Neural cell (in vitro differentiated cells): ENCODE data around the gene SEPTIN6. TPM values are rescaled to one million over a fixed set of nuclear protein-coding genes. Genes with fewer than 3 reads are reported as not detected.

Experiments used
- H2AFZ ChIP-seq: fragments of 200-600, 300-800 bp; sonication (generic), shearing (Covaris generic); 2 replicates; pipeline ENCODE4 v1.6.0; 2014; ENCODE audit warnings: low read depth, mild to moderate bottlenecking, antibody characterized with exemption, low read length, moderate library complexity
- H3F3A ChIP-seq: fragments of 200-600 bp; shearing (Covaris generic); 2 replicates; pipeline ENCODE4 v1.6.1; 2016; ENCODE audit warnings: mild to moderate bottlenecking, moderate library complexity, mixed read lengths, antibody characterized with exemption, low read length; ENCODE audit not compliant: insufficient read depth, poor library complexity, severe bottlenecking
- H3K27ac ChIP-seq: fragments of 200-600, 300-800 bp; sonication (generic), shearing (Covaris generic); 2 replicates; pipeline ENCODE4 v1.5.1; 2014; ENCODE audit warnings: mild to moderate bottlenecking, low read length, moderate library complexity
- H3K27me3 ChIP-seq: fragments of 300-800, 200-600 bp; sonication (generic), shearing (Covaris generic); 2 replicates; pipeline ENCODE4 v1.6.0; 2014; ENCODE audit warnings: mild to moderate bottlenecking, low read depth, low read length, moderate library complexity; ENCODE audit not compliant: insufficient read depth
- H3K36me3 ChIP-seq: fragments of 300-800, 200-600 bp; sonication (generic), shearing (Covaris generic); 2 replicates; pipeline ENCODE4 v1.5.1; 2014; ENCODE audit warnings: mild to moderate bottlenecking, antibody characterized with exemption, low read length, moderate library complexity; ENCODE audit not compliant: insufficient read depth
- H3K4me2 ChIP-seq: fragments of 300-800, 200-600 bp; sonication (generic), shearing (Covaris generic); 2 replicates; pipeline ENCODE4 v1.6.0; 2014; ENCODE audit warnings: mild to moderate bottlenecking, low read length
- H3K4me3 ChIP-seq: fragments of 300-800, 200-600 bp; sonication (generic), shearing (Covaris generic); 2 replicates; pipeline ENCODE4 v1.5.1; 2014; ENCODE audit warnings: mild to moderate bottlenecking, low read length, moderate library complexity
- H3K79me2 ChIP-seq: fragments of 200-600 bp; shearing (Covaris generic); replicated peaks from 2 replicates; pipeline ENCODE4 v1.6.0; 2014; ENCODE audit warnings: mild to moderate bottlenecking, low read length, moderate library complexity; ENCODE audit not compliant: insufficient read depth
- H3K9ac ChIP-seq: fragments of 300-800, 200-600 bp; sonication (generic), shearing (Covaris generic); 2 replicates; pipeline ENCODE4 v1.6.1; 2016; ENCODE audit warnings: mild to moderate bottlenecking, low read length, mixed read lengths
- H3K9me2 ChIP-seq: fragments of 200-600 bp; shearing (Covaris generic); 2 replicates; pipeline ENCODE4 v1.6.1; 2016; ENCODE audit warnings: mild to moderate bottlenecking, low read length, mixed read lengths; ENCODE audit not compliant: insufficient read depth
- H3K9me3 ChIP-seq: fragments of 200-600, 300-800 bp; sonication (generic), shearing (Covaris generic); 2 replicates; pipeline ENCODE4 v1.6.1; 2016; ENCODE audit warnings: mild to moderate bottlenecking, mixed run types, low read length, moderate library complexity, mixed read lengths
- H4K20me1 ChIP-seq: fragments of 200-600 bp; shearing (Covaris generic); 2 replicates; pipeline ENCODE4 v1.6.1; 2016; ENCODE audit warnings: mild to moderate bottlenecking, mixed run types; ENCODE audit not compliant: insufficient read depth
- EP300 ChIP-seq: fragments of 450-650 bp; conservative IDR thresholded peaks from 2 replicates; pipeline ENCODE4 v1.6.1; 2014; ENCODE audit warnings: antibody characterized with exemption, mild to moderate bottlenecking, moderate library complexity; ENCODE audit not compliant: poor library complexity, severe bottlenecking
- EZH2 ChIP-seq: fragments of 200-600, 300-800 bp; shearing (Covaris generic), sonication (generic); IDR thresholded peaks from 2 replicates; pipeline ENCODE4 v1.6.1; 2014; ENCODE audit warnings: antibody characterized with exemption, low read length, borderline replicate concordance, mild to moderate bottlenecking; ENCODE audit not compliant: insufficient read depth, poor library complexity, severe bottlenecking
- MXI1 ChIP-seq: fragments of 450-650 bp; conservative IDR thresholded peaks from 2 replicates; pipeline ENCODE4 v1.6.1; 2014; ENCODE audit warnings: antibody characterized with exemption, mild to moderate bottlenecking; ENCODE audit not compliant: poor library complexity, severe bottlenecking
- POLR2AphosphoS5 ChIP-seq: IDR thresholded peaks from 2 replicates; pipeline ENCODE4 v1.6.1; 2012
- RAD21 ChIP-seq: fragments of 450-650 bp; conservative IDR thresholded peaks from 2 replicates; pipeline ENCODE4 v1.6.1; 2014; ENCODE audit warnings: antibody characterized with exemption, mild to moderate bottlenecking, moderate library complexity
- SMC3 ChIP-seq: fragments of 450-650 bp; conservative IDR thresholded peaks from 2 replicates; pipeline ENCODE4 v1.6.1; 2014; ENCODE audit warnings: antibody characterized with exemption, mild to moderate bottlenecking, moderate library complexity; ENCODE audit not compliant: poor library complexity
- TAF1 ChIP-seq: IDR thresholded peaks from 2 replicates; pipeline ENCODE4 v1.6.1; 2012; ENCODE audit warnings: low read depth
- polyA plus RNA-seq: library from polyadenylated mRNA; depleted of rRNA; stranded (reverse); fragments of >200 nt; gene quantifications from 2 replicates; pipeline ENCODE4 v1.2.3, GENCODE V29; 2014
- TF ChIP-seq, protein P1 (sequence below): IDR thresholded peaks from 2 replicates; pipeline ENCODE4 v1.6.1; 2012; ENCODE audit warnings: borderline replicate concordance
- TF ChIP-seq, protein P2 (sequence below): fragments of 450-650 bp; IDR thresholded peaks from 2 replicates; pipeline ENCODE4 v1.5.1; 2014; ENCODE audit warnings: antibody characterized with exemption, mild to moderate bottlenecking, moderate library complexity; ENCODE audit not compliant: poor library complexity, severe bottlenecking

SEPTIN6 gene
- polyA plus RNA-seq, 1 donor from 2014 or later = 155 TPM

DNA sequence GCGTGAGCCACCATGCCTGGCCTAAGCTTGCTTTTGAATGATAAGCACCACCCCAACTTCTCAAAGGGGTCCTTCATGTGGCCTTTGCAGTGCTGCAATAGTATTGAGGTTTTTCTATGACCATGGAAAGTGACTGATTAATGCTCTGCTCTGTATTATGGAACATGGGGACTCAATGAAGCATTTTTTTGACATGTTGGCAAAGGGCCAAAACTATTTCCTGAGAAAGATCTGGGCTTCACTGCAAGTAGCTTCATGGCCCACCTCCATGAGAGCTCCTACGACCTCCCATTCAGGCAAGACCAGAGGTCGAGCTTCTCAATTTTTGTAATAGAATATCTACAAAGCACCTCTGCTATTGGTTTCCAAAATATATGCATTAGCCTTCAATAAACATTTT lies 16.7 kb upstream of the SEPTIN6 start:
- no peaks in the 10 kb centered on the region for H3K9me3 ChIP-seq
- H4K20me1 ChIP-seq = no peaks in the 10 kb centered on the region
- H3K27me3 ChIP-seq = no peaks in the 10 kb centered on the region
- no peaks in the 10 kb centered on the region for H3F3A ChIP-seq
- no peak overlapping the region for H3K4me3 ChIP-seq
- no peak overlapping the region for H3K9ac ChIP-seq
- H3K27ac ChIP-seq = no peak overlapping the region
- no peaks in the 10 kb centered on the region for H3K9me2 ChIP-seq
- H3K36me3 ChIP-seq = no peaks in the 10 kb centered on the region
- no peak overlapping the region for H2AFZ ChIP-seq
- no peak overlapping the region for H3K4me2 ChIP-seq
- no peaks in the 10 kb centered on the region for H3K79me2 ChIP-seq
- TF ChIP-seq, protein P1, sequence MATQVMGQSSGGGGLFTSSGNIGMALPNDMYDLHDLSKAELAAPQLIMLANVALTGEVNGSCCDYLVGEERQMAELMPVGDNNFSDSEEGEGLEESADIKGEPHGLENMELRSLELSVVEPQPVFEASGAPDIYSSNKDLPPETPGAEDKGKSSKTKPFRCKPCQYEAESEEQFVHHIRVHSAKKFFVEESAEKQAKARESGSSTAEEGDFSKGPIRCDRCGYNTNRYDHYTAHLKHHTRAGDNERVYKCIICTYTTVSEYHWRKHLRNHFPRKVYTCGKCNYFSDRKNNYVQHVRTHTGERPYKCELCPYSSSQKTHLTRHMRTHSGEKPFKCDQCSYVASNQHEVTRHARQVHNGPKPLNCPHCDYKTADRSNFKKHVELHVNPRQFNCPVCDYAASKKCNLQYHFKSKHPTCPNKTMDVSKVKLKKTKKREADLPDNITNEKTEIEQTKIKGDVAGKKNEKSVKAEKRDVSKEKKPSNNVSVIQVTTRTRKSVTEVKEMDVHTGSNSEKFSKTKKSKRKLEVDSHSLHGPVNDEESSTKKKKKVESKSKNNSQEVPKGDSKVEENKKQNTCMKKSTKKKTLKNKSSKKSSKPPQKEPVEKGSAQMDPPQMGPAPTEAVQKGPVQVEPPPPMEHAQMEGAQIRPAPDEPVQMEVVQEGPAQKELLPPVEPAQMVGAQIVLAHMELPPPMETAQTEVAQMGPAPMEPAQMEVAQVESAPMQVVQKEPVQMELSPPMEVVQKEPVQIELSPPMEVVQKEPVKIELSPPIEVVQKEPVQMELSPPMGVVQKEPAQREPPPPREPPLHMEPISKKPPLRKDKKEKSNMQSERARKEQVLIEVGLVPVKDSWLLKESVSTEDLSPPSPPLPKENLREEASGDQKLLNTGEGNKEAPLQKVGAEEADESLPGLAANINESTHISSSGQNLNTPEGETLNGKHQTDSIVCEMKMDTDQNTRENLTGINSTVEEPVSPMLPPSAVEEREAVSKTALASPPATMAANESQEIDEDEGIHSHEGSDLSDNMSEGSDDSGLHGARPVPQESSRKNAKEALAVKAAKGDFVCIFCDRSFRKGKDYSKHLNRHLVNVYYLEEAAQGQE = no peak
- TF ChIP-seq MXI1 (no peak), EP300 (no peak), EZH2 (no peak), RAD21 (no peak), SMC3 (no peak), POLR2AphosphoS5 (no peak), TAF1 (no peak)
- TF ChIP-seq, protein P2, sequence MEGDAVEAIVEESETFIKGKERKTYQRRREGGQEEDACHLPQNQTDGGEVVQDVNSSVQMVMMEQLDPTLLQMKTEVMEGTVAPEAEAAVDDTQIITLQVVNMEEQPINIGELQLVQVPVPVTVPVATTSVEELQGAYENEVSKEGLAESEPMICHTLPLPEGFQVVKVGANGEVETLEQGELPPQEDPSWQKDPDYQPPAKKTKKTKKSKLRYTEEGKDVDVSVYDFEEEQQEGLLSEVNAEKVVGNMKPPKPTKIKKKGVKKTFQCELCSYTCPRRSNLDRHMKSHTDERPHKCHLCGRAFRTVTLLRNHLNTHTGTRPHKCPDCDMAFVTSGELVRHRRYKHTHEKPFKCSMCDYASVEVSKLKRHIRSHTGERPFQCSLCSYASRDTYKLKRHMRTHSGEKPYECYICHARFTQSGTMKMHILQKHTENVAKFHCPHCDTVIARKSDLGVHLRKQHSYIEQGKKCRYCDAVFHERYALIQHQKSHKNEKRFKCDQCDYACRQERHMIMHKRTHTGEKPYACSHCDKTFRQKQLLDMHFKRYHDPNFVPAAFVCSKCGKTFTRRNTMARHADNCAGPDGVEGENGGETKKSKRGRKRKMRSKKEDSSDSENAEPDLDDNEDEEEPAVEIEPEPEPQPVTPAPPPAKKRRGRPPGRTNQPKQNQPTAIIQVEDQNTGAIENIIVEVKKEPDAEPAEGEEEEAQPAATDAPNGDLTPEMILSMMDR = no peak

DNA sequence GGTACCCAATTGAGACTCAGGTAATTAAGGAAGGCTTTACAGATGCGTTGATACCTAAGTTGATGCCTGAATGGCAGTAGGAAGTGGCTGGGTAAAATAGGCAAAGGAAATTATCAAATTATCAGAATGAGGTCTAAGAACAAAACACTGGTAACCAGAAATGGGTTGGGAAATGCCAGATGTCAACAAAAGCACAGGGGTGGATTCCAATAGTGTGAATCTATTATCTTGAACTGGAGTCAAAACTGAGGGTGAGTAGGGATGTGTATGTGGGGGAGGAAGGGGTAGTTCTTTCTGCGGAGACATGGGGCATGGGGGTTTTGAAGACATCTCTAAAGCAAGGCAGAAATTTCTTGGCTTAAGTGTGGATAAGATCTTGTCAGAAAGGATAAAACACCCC lies 16.0 kb upstream of the SEPTIN6 start:
- H3K9me3 ChIP-seq = no peaks in the 10 kb centered on the region
- H3K36me3 ChIP-seq = no peaks in the 10 kb centered on the region
- no peaks in the 10 kb centered on the region for H4K20me1 ChIP-seq
- no peak overlapping the region for H3K4me2 ChIP-seq
- H3K79me2 ChIP-seq = no peaks in the 10 kb centered on the region
- no peaks in the 10 kb centered on the region for H3F3A ChIP-seq
- no peak overlapping the region for H3K9ac ChIP-seq
- no peaks in the 10 kb centered on the region for H3K9me2 ChIP-seq
- H3K4me3 ChIP-seq = no peak overlapping the region
- no peaks in the 10 kb centered on the region for H3K27me3 ChIP-seq
- TF ChIP-seq POLR2AphosphoS5 = no peak
- TF ChIP-seq, protein P1 = no peak
- TF ChIP-seq SMC3 = no peak
- TF ChIP-seq RAD21 = no peak
- TF ChIP-seq EZH2 = no peak
- TF ChIP-seq, protein P2 = no peak
- no peak for TF ChIP-seq MXI1
- TF ChIP-seq TAF1 = no peak
- no peak for TF ChIP-seq EP300
- no peak overlapping the region for H2AFZ ChIP-seq
- no peak overlapping the region for H3K27ac ChIP-seq
